ENCODE results near the gene PRKCZ. TPM values are rescaled to one million over a fixed set of nuclear protein-coding genes. Genes with fewer than 3 reads are reported as not detected.

The PRKCZ gene
- total RNA-seq, 1 experiment from 2014 or later: 45.9 TPM

- intact Hi-C loops (cut with micrococcal nuclease; ENCODE audit: unreplicated experiment): no loop called here
- POLR2A ChIA-PET: no interaction called here
- H3K4me1 Mint-ChIP-seq (ENCODE audit: low read depth, unreplicated experiment): no peaks in the 10 kb centered on the region
These were observed 126.4 kb downstream of the PRKCZ start for GRCh38 chr1:2176615-2177014.

GRCh38 chr1:2177541-2177940 is 127.3 kb downstream of the PRKCZ start:
- no peak for DNase-seq
- Histone ChIP-seq H3K9me3 (no peaks in the 10 kb centered on the region), H3K4me3 (ENCODE audit: low read depth, low read length) (no peak overlapping the region), H3K36me3 (ENCODE audit: control insufficient read depth, insufficient read depth, low read length) (no peaks in the 10 kb centered on the region; the same call in 1 of the 2 replicates), H3K27me3 (replicated peaks; ENCODE audit: control insufficient read depth, insufficient read depth, low read length) (no peaks in the 10 kb centered on the region), H3K4me1 (no peaks in the 10 kb centered on the region)
- H3K27ac Mint-ChIP-seq (ENCODE audit: unreplicated experiment): no peak overlapping the region
- peaks cover 22% of the 10 kb centered on the region for H3K36me3 Mint-ChIP-seq (ENCODE audit: insufficient read depth, unreplicated experiment)
- H3K27me3 Mint-ChIP-seq (ENCODE audit: insufficient read depth, unreplicated experiment): no peaks in the 10 kb centered on the region
- ChIA-PET POLR2A (no interaction called here), CTCF (no interaction called here)
- intact Hi-C loops (cut with micrococcal nuclease; ENCODE audit: unreplicated experiment): no loop called here
- no peaks in the 10 kb centered on the region for H3K9me3 Mint-ChIP-seq (ENCODE audit: unreplicated experiment)
- no peak for TF ChIP-seq CTCF (IDR thresholded peaks at IDR 0.05; ENCODE audit: insufficient read depth in 1 of 2, low read depth in 1 of 2, low read length in 1 of 2, severe bottlenecking in 1 of 2, unreplicated experiment in 1 of 2)
- BruUV-seq (replicated peaks): no TSS peak
- H3K4me1 Mint-ChIP-seq (ENCODE audit: low read depth, unreplicated experiment): no peaks in the 10 kb centered on the region
- H3K4me3 Mint-ChIP-seq (ENCODE audit: unreplicated experiment): no peak overlapping the region

More at GRCh38 chr1:2176615-2177014, 126.4 kb downstream of the PRKCZ start:
- Histone ChIP-seq H3K36me3 (ENCODE audit: control insufficient read depth, insufficient read depth, low read length) (no peaks in the 10 kb centered on the region; the same call in 1 of the 2 replicates), H3K27me3 (replicated peaks; ENCODE audit: control insufficient read depth, insufficient read depth, low read length) (no peaks in the 10 kb centered on the region), H3K9me3 (no peaks in the 10 kb centered on the region), H3K4me3 (ENCODE audit: low read depth, low read length) (no peak overlapping the region), H3K4me1 (no peaks in the 10 kb centered on the region)
- TF ChIP-seq CTCF (IDR thresholded peaks at IDR 0.05; ENCODE audit: insufficient read depth in 1 of 2, low read depth in 1 of 2, low read length in 1 of 2, severe bottlenecking in 1 of 2, unreplicated experiment in 1 of 2): no peak
- no peaks in the 10 kb centered on the region for H3K27me3 Mint-ChIP-seq (ENCODE audit: insufficient read depth, unreplicated experiment)
- H3K36me3 Mint-ChIP-seq (ENCODE audit: insufficient read depth, unreplicated experiment): peaks cover 20% of the 10 kb centered on the region
- CTCF ChIA-PET: interaction anchor here (1.3 kb wide), 1 partner anchor 13 kb away, joined by 5 read pairs; no protein-coding TSS in a partner anchor
- H3K4me3 Mint-ChIP-seq (ENCODE audit: unreplicated experiment): no peak overlapping the region
- no peak overlapping the region for H3K27ac Mint-ChIP-seq (ENCODE audit: unreplicated experiment)
- H3K9me3 Mint-ChIP-seq (ENCODE audit: unreplicated experiment): no peaks in the 10 kb centered on the region
- DNase-seq: no peak
- no TSS peak for BruUV-seq (replicated peaks)

GRCh38 chr1:2177946-2178538 is 127.8 kb downstream of the PRKCZ start:
- CTCF ChIA-PET: no interaction called here
- no peak for DNase-seq
- BruUV-seq (replicated peaks): no TSS peak
- Mint-ChIP-seq H3K27me3 (ENCODE audit: insufficient read depth, unreplicated experiment) (no peaks in the 10 kb centered on the region), H3K4me1 (ENCODE audit: low read depth, unreplicated experiment) (no peaks in the 10 kb centered on the region), H3K27ac (ENCODE audit: unreplicated experiment) (no peak overlapping the region), H3K36me3 (ENCODE audit: insufficient read depth, unreplicated experiment) (peaks cover 28% of the 10 kb centered on the region), H3K4me3 (ENCODE audit: unreplicated experiment) (no peak overlapping the region), H3K9me3 (ENCODE audit: unreplicated experiment) (no peaks in the 10 kb centered on the region)
- Histone ChIP-seq H3K36me3 (ENCODE audit: control insufficient read depth, insufficient read depth, low read length) (no peaks in the 10 kb centered on the region; the same call in 1 of the 2 replicates), H3K27me3 (replicated peaks; ENCODE audit: control insufficient read depth, insufficient read depth, low read length) (no peaks in the 10 kb centered on the region), H3K9me3 (no peaks in the 10 kb centered on the region), H3K4me3 (ENCODE audit: low read depth, low read length) (no peak overlapping the region), H3K4me1 (no peaks in the 10 kb centered on the region)
- POLR2A ChIA-PET: no interaction called here
- intact Hi-C loops (cut with micrococcal nuclease; ENCODE audit: unreplicated experiment): no loop called here
- TF ChIP-seq CTCF (IDR thresholded peaks at IDR 0.05; ENCODE audit: insufficient read depth in 1 of 2, low read depth in 1 of 2, low read length in 1 of 2, severe bottlenecking in 1 of 2, unreplicated experiment in 1 of 2): no peak
